Osteocyte (in vitro differentiated cells): ENCODE results near the gene TP73. TPM values are rescaled to one million over a fixed set of nuclear protein-coding genes. Genes with fewer than 3 reads are reported as not detected.

Source experiments
- DNase-seq: peaks from one replicate; pipeline ENCODE4 v3.0.0; 2021; ENCODE audit warnings: mixed read lengths; ENCODE audit not compliant: unreplicated experiment; ENCODE audit errors: extremely low spot score
- H3K27ac Mint-ChIP-seq: one replicate; pipeline ENCODE4 v1.8.0; 2021; ENCODE audit warnings: mild to moderate bottlenecking, mixed read lengths; ENCODE audit not compliant: unreplicated experiment
- H3K27me3 Mint-ChIP-seq: one replicate; pipeline ENCODE4 v1.8.0; 2021; ENCODE audit warnings: mixed read lengths; ENCODE audit not compliant: unreplicated experiment
- H3K36me3 Mint-ChIP-seq: one replicate; pipeline ENCODE4 v1.8.0; 2021; ENCODE audit warnings: mixed read lengths; ENCODE audit not compliant: unreplicated experiment
- H3K4me1 Mint-ChIP-seq: one replicate; pipeline ENCODE4 v1.8.0; 2021; ENCODE audit warnings: mixed read lengths; ENCODE audit not compliant: unreplicated experiment
- H3K4me3 Mint-ChIP-seq: one replicate; pipeline ENCODE4 v1.8.0; 2021; ENCODE audit warnings: mild to moderate bottlenecking, moderate library complexity, mixed read lengths; ENCODE audit not compliant: unreplicated experiment
- H3K9me3 Mint-ChIP-seq: one replicate; pipeline ENCODE4 v1.8.0; 2021; ENCODE audit warnings: mixed read lengths; ENCODE audit not compliant: unreplicated experiment
- CTCF ChIP-seq: fragments of 200-600 bp; sonication (generic); IDR thresholded peaks from 2 replicates; pipeline ENCODE4 v1.5.0; 2021; ENCODE audit warnings: antibody characterized with exemption, mild to moderate bottlenecking, moderate library complexity
- total RNA-seq: library from RNA; stranded (reverse); gene quantifications from 2 replicates; pipeline ENCODE4 v1.2.1, GENCODE V29; 2021

The TP73 gene
- total RNA-seq, 1 donor from 2014 or later, result 0.24 TPM

- Mint-ChIP-seq H3K27ac (no peak overlapping the region), H3K4me1 (no peaks in the 10 kb centered on the region), H3K4me3 (no peak overlapping the region), H3K36me3 (no peaks in the 10 kb centered on the region), H3K27me3 (peaks cover 15% of the 10 kb centered on the region), H3K9me3 (no peaks in the 10 kb centered on the region)
- no peak for DNase-seq
- no peak for TF ChIP-seq CTCF
Observed at GRCh38 chr1:3714814-3715213, 62.5 kb downstream of the TP73 start.

GRCh38 chr1:3716351-3716750, 64.0 kb downstream of the TP73 start:
- Mint-ChIP-seq H3K27me3 (peaks cover 7% of the 10 kb centered on the region), H3K27ac (no peak overlapping the region), H3K9me3 (no peaks in the 10 kb centered on the region), H3K36me3 (no peaks in the 10 kb centered on the region), H3K4me3 (no peak overlapping the region), H3K4me1 (no peaks in the 10 kb centered on the region)
- no peak for TF ChIP-seq CTCF
- DNase-seq, result no peak

- no peaks in the 10 kb centered on the region for H3K9me3 Mint-ChIP-seq
- DNase-seq, result no peak
- no peaks in the 10 kb centered on the region for H3K27me3 Mint-ChIP-seq
- no peak overlapping the region for H3K27ac Mint-ChIP-seq
- H3K4me1 Mint-ChIP-seq, result no peaks in the 10 kb centered on the region
- H3K36me3 Mint-ChIP-seq, result no peaks in the 10 kb centered on the region
- no peak overlapping the region for H3K4me3 Mint-ChIP-seq
- no peak for TF ChIP-seq CTCF
Observed at GRCh38 chr1:3717041-3717714, 64.9 kb downstream of the TP73 start.

- H3K36me3 Mint-ChIP-seq, result no peaks in the 10 kb centered on the region
- no peaks in the 10 kb centered on the region for H3K27me3 Mint-ChIP-seq
- no peaks in the 10 kb centered on the region for H3K4me1 Mint-ChIP-seq
- H3K9me3 Mint-ChIP-seq, result no peaks in the 10 kb centered on the region
- DNase-seq, result no peak
- TF ChIP-seq CTCF, result no peak
- H3K27ac Mint-ChIP-seq, result no peak overlapping the region
- no peak overlapping the region for H3K4me3 Mint-ChIP-seq
Observed at GRCh38 chr1:3717715-3718601, 65.6 kb downstream of the TP73 start.

GRCh38 chr1:3718764-3719163, 66.4 kb downstream of the TP73 start:
- H3K4me1 Mint-ChIP-seq, result no peaks in the 10 kb centered on the region
- H3K9me3 Mint-ChIP-seq, result no peaks in the 10 kb centered on the region
- no peak for DNase-seq
- no peak overlapping the region for H3K27ac Mint-ChIP-seq
- H3K27me3 Mint-ChIP-seq, result no peaks in the 10 kb centered on the region
- no peak overlapping the region for H3K4me3 Mint-ChIP-seq
- no peaks in the 10 kb centered on the region for H3K36me3 Mint-ChIP-seq
- TF ChIP-seq CTCF, result no peak
